ENCODE data around the gene DEPDC7.
"Not testable (repeated sequence)": the region's sequence is repeated elsewhere in the genome, so short reads cannot be mapped to it uniquely, and the experiment has no call there.

Gene DEPDC7

GRCh38 chr11:33018840-33019239, 3.2 kb downstream of the DEPDC7 start:
- DNase-seq = no peak
- intact Hi-C loops (cut with DNase I) = no loop called here

- no peak for DNase-seq
- intact Hi-C loops (cut with DNase I) = no loop called here
Observed at GRCh38 chr11:33021501-33021900, 5.8 kb downstream of the DEPDC7 start.

- no peak for DNase-seq
- intact Hi-C loops (cut with DNase I) = no loop called here
Observed at GRCh38 chr11:33021937-33022336, 6.3 kb downstream of the DEPDC7 start.

GRCh38 chr11:33025339-33025722, 9.7 kb downstream of the DEPDC7 start:
- intact Hi-C loops (cut with DNase I) = no loop called here
- no peak for DNase-seq

GRCh38 chr11:33027233-33027632, 11.6 kb downstream of the DEPDC7 start:
- intact Hi-C loops (cut with DNase I) = no loop called here
- DNase-seq = no peak

- DNase-seq = peak in 6 of 42 donors; percentile 19 to 58 (median 36)
- intact Hi-C loops (cut with DNase I) = no loop called here
Observed at GRCh38 chr11:33027846-33028536, 12.3 kb downstream of the DEPDC7 start.

- no peak for DNase-seq
Observed at GRCh38 chr11:33028537-33028914, 12.8 kb downstream of the DEPDC7 start.

GRCh38 chr11:33029218-33029617, 13.5 kb downstream of the DEPDC7 start:
- DNase-seq; intact Hi-C loops (cut with DNase I): not testable (repeated sequence)

More at GRCh38 chr11:33028537-33028914, 12.8 kb downstream of the DEPDC7 start:
- intact Hi-C loops (cut with DNase I) = no loop called here

GRCh38 chr11:33033493-33033892, 17.8 kb downstream of the DEPDC7 start:
- intact Hi-C loops (cut with DNase I) = loop anchor here (10.0 kb wide), 1 partner anchor 121 kb away; no protein-coding TSS in a partner anchor
- no peak for DNase-seq

GRCh38 chr11:33035011-33035410, 19.3 kb downstream of the DEPDC7 start:
- no peak for DNase-seq
- intact Hi-C loops (cut with DNase I) = loop anchor here (10.0 kb wide), 1 partner anchor 120 kb away; no protein-coding TSS in a partner anchor

GRCh38 chr11:33039274-33040032, 23.8 kb downstream of the DEPDC7 start, which contains the start of gene TCP11L1:
TCP11L1 (plus strand) TSS chr11:33039572; CDS start chr11:33043774, 4,202 bp downstream.
- intact Hi-C loops (cut with DNase I) = loop anchor here (2.0 to 10.0 kb wide), 3 partner anchors 23 to 145 kb away; partner anchors contain the start of gene QSER1
- peak; percentile 70 to 97 (median 94) for DNase-seq

- intact Hi-C loops (cut with DNase I) = loop anchor here (10.0 kb wide), 1 partner anchor 145 kb away; the partner anchor contains the start of gene QSER1
- DNase-seq = peak in 19 of 42 donors; percentile 8 to 64 (median 31)
Observed at GRCh38 chr11:33040033-33040861, 24.6 kb downstream of the DEPDC7 start.

- intact Hi-C loops (cut with DNase I) = loop anchor here (10.0 kb wide), 1 partner anchor 146 kb away; the partner anchor contains the start of gene QSER1
- no peak for DNase-seq
Observed at GRCh38 chr11:33040862-33041453, 25.3 kb downstream of the DEPDC7 start.

GRCh38 chr11:33043221-33043830, 27.6 kb downstream of the DEPDC7 start:
- DNase-seq = no peak
- intact Hi-C loops (cut with DNase I) = loop anchor here (10.0 kb wide), 1 partner anchor 149 kb away; the partner anchor contains the start of gene QSER1

- intact Hi-C loops (cut with DNase I) = loop anchor here (10.0 kb wide), 1 partner anchor 150 kb away; the partner anchor contains the start of gene QSER1
- no peak for DNase-seq
Observed at GRCh38 chr11:33044285-33044756, 28.6 kb downstream of the DEPDC7 start.

- intact Hi-C loops (cut with DNase I) = loop anchor here (10.0 kb wide), 1 partner anchor 151 kb away; the partner anchor contains the start of gene QSER1
- no peak for DNase-seq
Observed at GRCh38 chr11:33045551-33046255, 30.0 kb downstream of the DEPDC7 start.

- DNase-seq = not testable (repeated sequence)
Observed at GRCh38 chr11:33048701-33049100, 33.0 kb downstream of the DEPDC7 start.

More at GRCh38 chr11:33048701-33049100, 33.0 kb downstream of the DEPDC7 start:
- intact Hi-C loops (cut with DNase I) = loop anchor here (10.0 kb wide), 1 partner anchor 154 kb away; the partner anchor contains the start of gene QSER1
